Panc1 (cell line): ENCODE measurements around the gene MOV10L1. TPM values are rescaled to one million over a fixed set of nuclear protein-coding genes. Genes with fewer than 3 reads are reported as not detected.

ENCODE experiments used
- ATAC-seq: fragments of 200-7000 bp; cut with Tn5 transposase; 2 replicates; pipeline ENCODE4 v1.9.1; 2020; ENCODE audit warnings: mild to moderate bottlenecking, moderate library complexity
- BruUV-seq: library from RNA; stranded (reverse); fragments of 400-500 nt; replicated peaks from 2 replicates; lab custom pipeline; 2021; lab: Mats Ljungman, UMichigan
- CTCF ChIA-PET: fragments of 300-600 bp; sonication (Branson Sonifier 250); formaldehyde crosslinking; loops from one replicate; lab custom pipeline; 2022; ENCODE audit warnings: antibody characterized with exemption; lab: Charles Lee
- POLR2A ChIA-PET: fragments of 300-600 bp; sonication (Branson Sonifier 250); formaldehyde crosslinking; loops from one replicate; lab custom pipeline; 2022; ENCODE audit warnings: antibody characterized with exemption; lab: Charles Lee
- DNase-seq: peaks from one replicate; pipeline ENCODE4 v3.0.0-alpha.2; 2010; ENCODE audit warnings: low read depth, low spot score
- H3K27ac ChIP-seq: 2 replicates; pipeline ENCODE4 v1.5.1; 2011; ENCODE audit warnings: mild to moderate bottlenecking, low read length, inconsistent platforms
- H3K27me3 ChIP-seq: fragments of 200-500 bp; sonication (Bioruptor generic); 2 replicates; pipeline ENCODE4 v1.6.0; 2014; ENCODE audit warnings: low read length, inconsistent platforms; ENCODE audit not compliant: control insufficient read depth, insufficient read depth
- H3K36me3 ChIP-seq: fragments of 200-500 bp; sonication (Bioruptor generic); 2 replicates; pipeline ENCODE4 v1.5.1; 2014; ENCODE audit warnings: inconsistent platforms, mild to moderate bottlenecking, low read length, moderate library complexity; ENCODE audit not compliant: control insufficient read depth, insufficient read depth
- H3K4me1 ChIP-seq: 2 replicates; pipeline ENCODE4 v1.5.1; 2011; ENCODE audit warnings: inconsistent platforms, mild to moderate bottlenecking, low read length, moderate library complexity; ENCODE audit not compliant: control insufficient read depth, insufficient read depth
- H3K4me3 ChIP-seq, 2 experiments: 2 replicates each; pipeline ENCODE4 v1.5.1; 2011 to 2012; ENCODE audit warnings: low read depth in 2 of 2, low read length in 2 of 2, mild to moderate bottlenecking in 2 of 2, inconsistent platforms in 1 of 2, moderate library complexity in 1 of 2
- H3K9me3 ChIP-seq: fragments of 200-500 bp; sonication (Bioruptor generic); 2 replicates; pipeline ENCODE4 v1.5.1; 2014; ENCODE audit warnings: low read depth, mild to moderate bottlenecking, inconsistent platforms, low read length, moderate library complexity; ENCODE audit not compliant: control insufficient read depth, insufficient read depth
- CTCF ChIP-seq: fragments of 450-650 bp; IDR thresholded peaks from 2 replicates; pipeline ENCODE4 v1.5.1; 2017; ENCODE audit warnings: mild to moderate bottlenecking
- POLR2AphosphoS5 ChIP-seq: IDR thresholded peaks from 2 replicates; pipeline ENCODE4 v1.6.1; 2012; ENCODE audit warnings: mild to moderate bottlenecking, low read depth, low read length, moderate library complexity
- REST ChIP-seq, 2 experiments: IDR thresholded peaks; 2 replicates each; pipeline ENCODE4 v1.6.1; 2011 to 2012; ENCODE audit warnings: low read depth in 2 of 2, control low read depth in 1 of 2, low read length in 1 of 2, mild to moderate bottlenecking in 1 of 2, moderate library complexity in 1 of 2; ENCODE audit not compliant: insufficient read depth in 1 of 2
- SIN3A ChIP-seq: IDR thresholded peaks from 2 replicates; pipeline ENCODE4 v1.6.1; 2012; ENCODE audit warnings: low read depth, mild to moderate bottlenecking, low read length, moderate library complexity, borderline replicate concordance; ENCODE audit not compliant: insufficient read depth
- TCF7L2 ChIP-seq: IDR thresholded peaks from 2 replicates; pipeline ENCODE4 v1.6.1; 2011; ENCODE audit warnings: mild to moderate bottlenecking, low read depth, low read length, inconsistent platforms
- in situ Hi-C: cut with HindIII; loops from 2 replicates; pipeline ENCODE4 v1.10.0; 2016; ENCODE audit warnings: low sequenced_read_pairs, low pct_unique_long_range_greater_than_20kb
- intact Hi-C: fragments of 100-400 bp; cut with micrococcal nuclease; formaldehyde crosslinking; loops from one replicate; pipeline ENCODE4 v1.10.0; 2022; ENCODE audit not compliant: unreplicated experiment
- total RNA-seq: library from RNA; stranded (reverse); gene quantifications from one replicate; pipeline ENCODE4 v1.2.1, GENCODE V29; 2021; ENCODE audit not compliant: unreplicated experiment

The MOV10L1 gene
- total RNA-seq, 1 experiment from 2014 or later, result 0.10 TPM

GRCh38 chr22:50189184-50189848, 99.5 kb downstream of the MOV10L1 start:
- Histone ChIP-seq H3K4me1 (peaks cover 38% of the 10 kb centered on the region), H3K9me3 (no peaks in the 10 kb centered on the region), H3K27ac (peak overlapping the region; percentile 73; the same call in 1 of the 2 replicates), H3K27me3 (no peaks in the 10 kb centered on the region), H3K4me3 (no peak overlapping the region), H3K36me3 (no peaks in the 10 kb centered on the region)
- ChIA-PET CTCF (interaction anchor here (0.6 kb wide), 1 partner anchor 279 kb away, joined by 8 read pairs; no protein-coding TSS in a partner anchor), POLR2A (no interaction called here)
- TF ChIP-seq REST (IDR thresholded peaks at IDR 0.05; ENCODE audit: insufficient read depth in 1 of 2, low read depth in 2 of 2, low read length in 1 of 2), result no peak
- intact Hi-C loops, result no loop called here
- DNase-seq, result no peak
- no peak for ATAC-seq
- in situ Hi-C loops, result no loop called here
- BruUV-seq, result no TSS peak

- H3K27me3 ChIP-seq, result no peaks in the 10 kb centered on the region
- in situ Hi-C loops, result no loop called here
- H3K4me3 ChIP-seq, result peak overlapping the region; percentile 36 to 55; a peak in 3 of 4 replicates
- no peak for TF ChIP-seq SIN3A
- TF ChIP-seq TCF7L2, result no peak
- no peak for TF ChIP-seq CTCF
- no peak for TF ChIP-seq POLR2AphosphoS5
- CTCF ChIA-PET, result interaction anchor here (0.6 kb wide), 1 partner anchor 279 kb away, joined by 8 read pairs; no protein-coding TSS in a partner anchor
- H3K36me3 ChIP-seq, result no peaks in the 10 kb centered on the region
- no peaks in the 10 kb centered on the region for H3K9me3 ChIP-seq
- intact Hi-C loops, result loop anchor here (5.0 kb wide), 1 partner anchor 43 kb away; no protein-coding TSS in a partner anchor
- peak overlapping the region; percentile 73 for H3K27ac ChIP-seq
- peak; percentile 57 for ATAC-seq
- POLR2A ChIA-PET, result interaction anchor here (0.8 kb wide), 1 partner anchor 17 kb away, joined by 3 read pairs; no protein-coding TSS in a partner anchor
- no peak for DNase-seq
- H3K4me1 ChIP-seq, result peaks cover 35% of the 10 kb centered on the region
- no TSS peak for BruUV-seq
Measured at GRCh38 chr22:50189849-50190181, 100.0 kb downstream of the MOV10L1 start.
